ENCODE measurements around the gene ZFTA. TPM values are rescaled to one million over a fixed set of nuclear protein-coding genes. Genes with fewer than 3 reads are reported as not detected.

Gene ZFTA
- total and polyA plus RNA-seq, 2 donors (not counting 3 experiments of a cell fraction or from before 2014, with no cell fraction given), result 9.9 to 25.2 TPM

DNA sequence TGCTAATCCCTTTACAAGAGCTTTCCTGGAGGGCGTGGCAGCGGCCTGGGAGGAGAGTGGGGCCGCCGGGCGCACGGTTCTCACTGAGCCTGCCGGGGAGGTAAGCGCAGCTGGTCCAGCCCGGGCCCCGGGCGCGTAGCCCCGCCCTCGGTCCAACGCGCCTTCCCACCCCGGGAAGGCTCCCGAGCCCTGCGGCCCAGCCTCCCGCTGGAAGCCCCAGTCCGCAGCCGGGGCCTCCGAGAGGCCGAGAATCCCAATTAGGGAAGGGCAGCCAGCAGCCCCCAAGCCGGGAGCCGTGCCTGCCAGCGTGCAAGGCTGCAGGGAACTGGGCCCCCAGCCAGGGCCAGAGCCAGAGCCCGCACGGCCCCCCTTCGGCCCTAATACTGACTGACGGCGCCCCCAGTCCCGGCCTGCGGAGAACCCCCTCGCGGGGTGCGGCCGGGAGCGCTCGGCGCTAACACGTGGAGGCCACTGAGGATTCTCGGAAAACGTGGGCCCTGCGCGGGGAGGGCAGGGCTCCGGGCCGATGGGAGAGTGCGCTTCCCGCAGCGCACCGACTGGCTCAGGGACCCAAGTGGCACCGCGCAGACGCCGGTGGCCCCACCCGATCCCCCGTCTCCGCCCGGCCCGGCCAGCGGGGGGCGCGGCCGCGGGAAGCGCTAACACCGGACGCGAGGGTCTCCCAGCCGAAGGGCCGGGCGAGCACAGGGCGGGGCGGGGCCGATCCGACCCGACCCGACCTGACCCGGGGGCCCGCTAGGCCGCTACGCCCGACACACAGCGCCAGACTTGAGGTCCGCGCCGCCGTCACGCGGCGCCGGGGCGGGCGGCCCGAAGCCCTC, 5.7 kb downstream of the ZFTA start:
- Histone ChIP-seq H3K9me1 (replicated peaks; ENCODE audit: control insufficient read depth, extremely low read depth, insufficient read depth, low read length) (no peaks in the 10 kb centered on the region), H3K27ac (ENCODE audit: insufficient read depth, low read depth, low read length) (no peak overlapping the region), H3K9me3 (replicated peaks; ENCODE audit: control insufficient read depth, insufficient read depth, low read length) (no peaks in the 10 kb centered on the region), H2AFZ (ENCODE audit: low read depth, low read length) (no peak overlapping the region), H3K79me2 (ENCODE audit: control insufficient read depth, insufficient read depth, low read length) (peaks cover 15% of the 10 kb centered on the region), H3K4me3 (replicated peaks in 1 of 3; ENCODE audit: insufficient read depth in 1 of 3, low read depth in 1 of 3, low read length in 3 of 3) (peak overlapping the region in 1 of 3 experiments; percentile 20), H3K9ac (replicated peaks; ENCODE audit: extremely low read depth, insufficient read depth, low read length) (no peak overlapping the region), H3K27me3 (ENCODE audit: control insufficient read depth in 2 of 2, insufficient read depth in 2 of 2, low read length in 2 of 2) (no peaks in the 10 kb centered on the region), H3K4me1 (ENCODE audit: control insufficient read depth, extremely low read depth, insufficient read depth, low read length) (peaks cover 17% of the 10 kb centered on the region), H3K36me3 (ENCODE audit: control insufficient read depth in 2 of 2, extremely low read depth in 1 of 2, insufficient read depth in 2 of 2, low read length in 2 of 2) (peaks cover 11% of the 10 kb centered on the region in 2 experiments), H3K4me2 (ENCODE audit: insufficient read depth, low read length) (no peak overlapping the region), H4K20me1 (replicated peaks; ENCODE audit: control insufficient read depth, extremely low read depth, insufficient read depth, low read length) (no peaks in the 10 kb centered on the region)
- ChIA-PET CTCF (interaction anchor here (1.5 kb wide), 1 partner anchor 387 kb away, joined by 4 read pairs; no protein-coding TSS in a partner anchor), POLR2A (no interaction called here)
- TF ChIP-seq POLR2A (IDR thresholded peaks at IDR 0.05; ENCODE audit: low read depth, low read length) (peak; percentile 17), GATA2 (IDR thresholded peaks at IDR 0.05; ENCODE audit: insufficient read depth, insufficient read length, low read depth, low read length) (no peak), POLR2AphosphoS5 (IDR thresholded peaks at IDR 0.05; ENCODE audit: insufficient read depth, low read depth, low read length) (peak; percentile 18), MYC (IDR thresholded peaks at IDR 0.05; ENCODE audit: low read depth, low read length) (no peak), JUN (IDR thresholded peaks at IDR 0.05; ENCODE audit: borderline replicate concordance, insufficient read depth, insufficient read length, low read depth) (no peak), EZH2 (IDR thresholded peaks at IDR 0.05; ENCODE audit: borderline replicate concordance, low read depth, low read length, severe bottlenecking) (no peak), FOS (IDR thresholded peaks at IDR 0.05; ENCODE audit: borderline replicate concordance, insufficient read depth, low read length) (no peak)
- TF ChIP-seq, protein P1, sequence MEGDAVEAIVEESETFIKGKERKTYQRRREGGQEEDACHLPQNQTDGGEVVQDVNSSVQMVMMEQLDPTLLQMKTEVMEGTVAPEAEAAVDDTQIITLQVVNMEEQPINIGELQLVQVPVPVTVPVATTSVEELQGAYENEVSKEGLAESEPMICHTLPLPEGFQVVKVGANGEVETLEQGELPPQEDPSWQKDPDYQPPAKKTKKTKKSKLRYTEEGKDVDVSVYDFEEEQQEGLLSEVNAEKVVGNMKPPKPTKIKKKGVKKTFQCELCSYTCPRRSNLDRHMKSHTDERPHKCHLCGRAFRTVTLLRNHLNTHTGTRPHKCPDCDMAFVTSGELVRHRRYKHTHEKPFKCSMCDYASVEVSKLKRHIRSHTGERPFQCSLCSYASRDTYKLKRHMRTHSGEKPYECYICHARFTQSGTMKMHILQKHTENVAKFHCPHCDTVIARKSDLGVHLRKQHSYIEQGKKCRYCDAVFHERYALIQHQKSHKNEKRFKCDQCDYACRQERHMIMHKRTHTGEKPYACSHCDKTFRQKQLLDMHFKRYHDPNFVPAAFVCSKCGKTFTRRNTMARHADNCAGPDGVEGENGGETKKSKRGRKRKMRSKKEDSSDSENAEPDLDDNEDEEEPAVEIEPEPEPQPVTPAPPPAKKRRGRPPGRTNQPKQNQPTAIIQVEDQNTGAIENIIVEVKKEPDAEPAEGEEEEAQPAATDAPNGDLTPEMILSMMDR (IDR thresholded peaks at IDR 0.05; ENCODE audit: extremely low read depth in 1 of 2, insufficient read depth in 1 of 2, low read depth in 1 of 2, low read length in 2 of 2), result no peak
- TF ChIP-seq, protein P2, sequence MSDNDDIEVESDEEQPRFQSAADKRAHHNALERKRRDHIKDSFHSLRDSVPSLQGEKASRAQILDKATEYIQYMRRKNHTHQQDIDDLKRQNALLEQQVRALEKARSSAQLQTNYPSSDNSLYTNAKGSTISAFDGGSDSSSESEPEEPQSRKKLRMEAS (IDR thresholded peaks at IDR 0.05; ENCODE audit: insufficient read depth, insufficient read length), result no peak
- DNase-seq (ENCODE audit: low read depth, low spot score) (peak; percentile 20), FAIRE-seq (no peak)
- no TSS peak for BruUV-seq (replicated peaks)
- dilution Hi-C loops (cut with MboI; ENCODE audit: extremely low pct_ligation_motif_present, low sequenced_read_pairs), result no loop called here
- intact Hi-C loops (cut with micrococcal nuclease), result no loop called here
